ENCODE data around the gene EPHX1. TPM values are rescaled to one million over a fixed set of nuclear protein-coding genes. Genes with fewer than 3 reads are reported as not detected.
A peak's percentile ranks its signal among the peaks of the same experiment; 100 is the strongest.

Gene EPHX1
- polyA plus RNA-seq, 2 of the 4 experiments (the other 2 are of a cell fraction): 150 to 252 TPM

DNA sequence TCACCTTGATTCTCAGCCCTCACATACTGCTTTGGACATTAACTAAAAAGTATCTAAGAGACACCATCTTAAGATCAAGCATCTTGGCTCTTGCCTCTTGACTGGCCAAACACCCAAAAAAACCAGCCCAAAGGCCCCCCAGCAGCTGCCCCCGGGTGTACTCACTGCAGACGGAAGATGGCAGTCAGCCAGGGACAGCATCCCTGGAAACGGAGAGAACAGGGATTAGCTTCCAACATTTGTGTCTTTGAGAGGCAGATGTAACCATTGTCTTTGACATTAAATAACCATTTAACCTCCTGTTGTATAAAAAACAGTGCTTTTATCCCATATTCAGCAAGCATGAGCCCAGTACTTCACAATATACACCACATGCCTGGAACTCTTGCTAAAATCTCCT is 61.0 kb downstream of the EPHX1 start:
- TF ChIP-seq GATA3 (IDR thresholded peaks at IDR 0.05; ENCODE audit: borderline replicate concordance) (no peak), SMC3 (IDR thresholded peaks at IDR 0.05) (no peak), FOSB (CRISPR knock-in tag; IDR thresholded peaks at IDR 0.05) (no peak)
- TF ChIP-seq, protein P1, sequence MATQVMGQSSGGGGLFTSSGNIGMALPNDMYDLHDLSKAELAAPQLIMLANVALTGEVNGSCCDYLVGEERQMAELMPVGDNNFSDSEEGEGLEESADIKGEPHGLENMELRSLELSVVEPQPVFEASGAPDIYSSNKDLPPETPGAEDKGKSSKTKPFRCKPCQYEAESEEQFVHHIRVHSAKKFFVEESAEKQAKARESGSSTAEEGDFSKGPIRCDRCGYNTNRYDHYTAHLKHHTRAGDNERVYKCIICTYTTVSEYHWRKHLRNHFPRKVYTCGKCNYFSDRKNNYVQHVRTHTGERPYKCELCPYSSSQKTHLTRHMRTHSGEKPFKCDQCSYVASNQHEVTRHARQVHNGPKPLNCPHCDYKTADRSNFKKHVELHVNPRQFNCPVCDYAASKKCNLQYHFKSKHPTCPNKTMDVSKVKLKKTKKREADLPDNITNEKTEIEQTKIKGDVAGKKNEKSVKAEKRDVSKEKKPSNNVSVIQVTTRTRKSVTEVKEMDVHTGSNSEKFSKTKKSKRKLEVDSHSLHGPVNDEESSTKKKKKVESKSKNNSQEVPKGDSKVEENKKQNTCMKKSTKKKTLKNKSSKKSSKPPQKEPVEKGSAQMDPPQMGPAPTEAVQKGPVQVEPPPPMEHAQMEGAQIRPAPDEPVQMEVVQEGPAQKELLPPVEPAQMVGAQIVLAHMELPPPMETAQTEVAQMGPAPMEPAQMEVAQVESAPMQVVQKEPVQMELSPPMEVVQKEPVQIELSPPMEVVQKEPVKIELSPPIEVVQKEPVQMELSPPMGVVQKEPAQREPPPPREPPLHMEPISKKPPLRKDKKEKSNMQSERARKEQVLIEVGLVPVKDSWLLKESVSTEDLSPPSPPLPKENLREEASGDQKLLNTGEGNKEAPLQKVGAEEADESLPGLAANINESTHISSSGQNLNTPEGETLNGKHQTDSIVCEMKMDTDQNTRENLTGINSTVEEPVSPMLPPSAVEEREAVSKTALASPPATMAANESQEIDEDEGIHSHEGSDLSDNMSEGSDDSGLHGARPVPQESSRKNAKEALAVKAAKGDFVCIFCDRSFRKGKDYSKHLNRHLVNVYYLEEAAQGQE (IDR thresholded peaks at IDR 0.05): no peak
- peak overlapping the region; percentile 57 for H3K4me2 ChIP-seq
- WGBS (ENCODE audit: missing lambda C conversion rate): 32% methylated on average over 3 of the region's 3 CpGs
- H3K4me3 ChIP-seq: no peak overlapping the region
- peaks cover 29% of the 10 kb centered on the region for H3K4me1 ChIP-seq
- H3K9me3 ChIP-seq: no peaks in the 10 kb centered on the region
- ATAC-seq (0 out of 6 replicates have a peak, but pooled peaks of 1 of the 2 experiments have one; percentile 14), DNase-seq (ENCODE audit: low read depth in 1 of 2, low spot score in 1 of 2) (no peak), FAIRE-seq (no peak)
- ChIA-PET POLR2A (interaction anchor here (0.9 to 1.9 kb wide), 4 partner anchors 12 to 192 kb away, joined by 3 to 14 read pairs (median 4); partner anchors contain the start of genes H3-3A, PYCR2 and TMEM63A), CTCF (interaction anchor here (0.8 to 2.4 kb wide), 12 partner anchors 9 to 400 kb away, joined by 3 to 15 read pairs (median 4); partner anchors contain the start of gene TMEM63A)
- peak overlapping the region in 1 of 2 experiments; percentile 9; a peak in 3 of 6 replicates for H3K27ac ChIP-seq

DNA sequence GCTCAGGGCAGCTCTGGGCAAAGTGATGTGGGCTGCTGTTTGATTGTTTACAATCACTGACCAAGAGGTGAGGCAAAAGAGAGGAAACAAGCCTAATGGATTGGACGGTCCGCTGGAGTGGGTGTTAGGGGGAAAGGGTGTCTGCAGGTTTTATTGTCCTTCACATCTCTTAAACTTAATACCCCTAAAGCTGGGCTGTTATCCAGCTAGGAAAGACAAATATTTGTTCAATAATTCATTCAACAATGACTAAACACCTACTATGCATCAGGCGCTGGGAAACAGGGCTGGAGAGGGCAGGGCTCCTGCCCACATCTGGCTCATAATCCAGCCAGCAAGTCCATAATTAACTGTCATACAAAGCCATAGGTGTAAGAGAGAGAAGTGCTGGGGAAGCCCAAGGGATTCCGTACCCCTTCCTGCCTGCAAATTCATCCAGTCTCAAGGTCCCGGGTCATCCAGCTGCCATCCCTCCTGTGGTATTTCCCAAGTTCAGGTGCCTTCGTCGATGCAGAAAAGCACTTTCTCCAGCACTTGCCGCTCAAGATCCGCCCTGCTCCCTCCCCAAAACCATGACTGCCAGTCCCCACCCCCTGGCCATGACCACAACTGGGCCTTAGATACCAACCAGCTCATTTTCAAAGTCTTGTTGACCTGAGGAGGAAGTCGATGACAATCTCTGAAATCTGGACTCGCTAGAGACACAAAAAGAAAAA is 61.6 kb downstream of the EPHX1 start:
- Histone ChIP-seq H3K4me1 (peaks cover 29% of the 10 kb centered on the region), H3K27ac (peak overlapping the region in 1 of 2 experiments; percentile 30; a peak in 3 of 6 replicates), H3K4me3 (no peak overlapping the region), H3K9me3 (no peaks in the 10 kb centered on the region), H3K4me2 (peak overlapping the region; percentile 57)
- peak; percentile 60 to 66 for DNase-seq (ENCODE audit: low read depth in 1 of 2, low spot score in 1 of 2)
- CTCF ChIA-PET: interaction anchor here (0.6 to 2.4 kb wide), 13 partner anchors 11 to 396 kb away, joined by 3 to 15 read pairs (median 3); partner anchors contain the start of genes SRP9 and TMEM63A
- TF ChIP-seq, protein P2, sequence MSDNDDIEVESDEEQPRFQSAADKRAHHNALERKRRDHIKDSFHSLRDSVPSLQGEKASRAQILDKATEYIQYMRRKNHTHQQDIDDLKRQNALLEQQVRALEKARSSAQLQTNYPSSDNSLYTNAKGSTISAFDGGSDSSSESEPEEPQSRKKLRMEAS (IDR thresholded peaks at IDR 0.05): peak; percentile 50; the same call in 1 of the 2 replicates
- TF ChIP-seq FOSL2 (IDR thresholded peaks at IDR 0.05) (no peak), FOSL2 (CRISPR knock-in tag; IDR thresholded peaks at IDR 0.05) (peak; percentile 46; the same call in 1 of the 2 replicates), CEBPB (IDR thresholded peaks at IDR 0.05) (no peak), JUNB (IDR thresholded peaks at IDR 0.05) (peak; percentile 52; the same call in 1 of the 2 replicates), CBX8 (IDR thresholded peaks at IDR 0.05) (no peak), GATA3 (IDR thresholded peaks at IDR 0.05; ENCODE audit: borderline replicate concordance) (peak; percentile 54; the same call in 1 of the 2 replicates)
- TF ChIP-seq, protein P3, sequence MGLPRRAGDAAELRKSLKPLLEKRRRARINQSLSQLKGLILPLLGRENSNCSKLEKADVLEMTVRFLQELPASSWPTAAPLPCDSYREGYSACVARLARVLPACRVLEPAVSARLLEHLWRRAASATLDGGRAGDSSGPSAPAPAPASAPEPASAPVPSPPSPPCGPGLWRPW (IDR thresholded peaks at IDR 0.05): no peak
- POLR2A ChIA-PET: interaction anchor here (0.9 to 1.9 kb wide), 4 partner anchors 11 to 191 kb away, joined by 3 to 14 read pairs (median 4); partner anchors contain the start of genes H3-3A, PYCR2 and TMEM63A
- FAIRE-seq: peak; percentile 73
- peak; percentile 79 to 86 for ATAC-seq
- 23% methylated on average over 10 of the region's 11 CpGs for WGBS (ENCODE audit: missing lambda C conversion rate)

DNA sequence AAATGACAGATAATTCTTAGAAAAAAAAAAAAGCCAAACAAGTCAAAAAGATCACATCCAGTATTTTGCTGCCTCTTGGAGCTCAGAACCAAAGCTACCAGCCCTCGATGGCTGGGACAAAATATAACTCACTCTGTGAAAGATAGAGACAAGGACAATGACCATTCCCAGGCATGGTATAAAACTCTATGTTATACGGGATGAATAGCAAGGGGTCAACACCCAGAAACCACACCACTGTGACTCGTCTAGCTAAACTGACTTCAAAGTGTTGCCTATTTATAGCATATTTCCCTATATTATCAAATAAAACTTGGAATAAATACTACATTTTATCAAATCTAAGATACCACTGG is 62.1 kb downstream of the EPHX1 start:
- DNase-seq (ENCODE audit: low read depth in 1 of 2, low spot score in 1 of 2): no peak
- Histone ChIP-seq H3K27ac (peak overlapping the region in 1 of 2 experiments; percentile 30; a peak in 1 of 6 replicates), H3K4me3 (no peak overlapping the region), H3K9me3 (no peaks in the 10 kb centered on the region), H3K4me2 (peak overlapping the region; percentile 57), H3K4me1 (peaks cover 29% of the 10 kb centered on the region)
- ChIA-PET CTCF (interaction anchor here (0.6 to 2.4 kb wide), 8 partner anchors 11 to 326 kb away, joined by 3 to 11 read pairs (median 3); partner anchors contain the start of genes SRP9 and TMEM63A), POLR2A (interaction anchor here (0.9 to 1.9 kb wide), 3 partner anchors 10 to 191 kb away, joined by 3 to 14 read pairs (median 4); partner anchors contain the start of genes H3-3A, PYCR2 and TMEM63A)
- no peak for FAIRE-seq
- no peak for TF ChIP-seq ESRRA (IDR thresholded peaks at IDR 0.05; ENCODE audit: borderline replicate concordance, low read length)
- no peak for TF ChIP-seq PHF8 (IDR thresholded peaks at IDR 0.05; ENCODE audit: borderline replicate concordance, low read depth)
- TF ChIP-seq, protein P1 (IDR thresholded peaks at IDR 0.05): no peak
- TF ChIP-seq NR3C1 (IDR thresholded peaks at IDR 0.05): no peak
- no peak for TF ChIP-seq CBX8 (IDR thresholded peaks at IDR 0.05)
- no peak for TF ChIP-seq TFCP2L1 (CRISPR knock-in tag; IDR thresholded peaks at IDR 0.05)
- no peak for TF ChIP-seq HDAC2 (IDR thresholded peaks at IDR 0.05)
- TF ChIP-seq, protein P4, sequence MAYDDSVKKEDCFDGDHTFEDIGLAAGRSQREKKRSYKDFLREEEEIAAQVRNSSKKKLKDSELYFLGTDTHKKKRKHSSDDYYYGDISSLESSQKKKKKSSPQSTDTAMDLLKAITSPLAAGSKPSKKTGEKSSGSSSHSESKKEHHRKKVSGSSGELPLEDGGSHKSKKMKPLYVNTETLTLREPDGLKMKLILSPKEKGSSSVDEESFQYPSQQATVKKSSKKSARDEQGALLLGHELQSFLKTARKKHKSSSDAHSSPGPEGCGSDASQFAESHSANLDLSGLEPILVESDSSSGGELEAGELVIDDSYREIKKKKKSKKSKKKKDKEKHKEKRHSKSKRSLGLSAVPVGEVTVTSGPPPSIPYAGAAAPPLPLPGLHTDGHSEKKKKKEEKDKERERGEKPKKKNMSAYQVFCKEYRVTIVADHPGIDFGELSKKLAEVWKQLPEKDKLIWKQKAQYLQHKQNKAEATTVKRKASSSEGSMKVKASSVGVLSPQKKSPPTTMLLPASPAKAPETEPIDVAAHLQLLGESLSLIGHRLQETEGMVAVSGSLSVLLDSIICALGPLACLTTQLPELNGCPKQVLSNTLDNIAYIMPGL (CRISPR knock-in tag; IDR thresholded peaks at IDR 0.05; ENCODE audit: borderline replicate concordance): no peak
- no peak for TF ChIP-seq RARB (CRISPR knock-in tag; IDR thresholded peaks at IDR 0.05)
- TF ChIP-seq NPAS2 (CRISPR knock-in tag; IDR thresholded peaks at IDR 0.05; ENCODE audit: borderline replicate concordance): no peak
- TF ChIP-seq JUN (IDR thresholded peaks at IDR 0.05): no peak
- WGBS (ENCODE audit: missing lambda C conversion rate): 35% methylated on average over 3 of the region's 3 CpGs
- no peak for ATAC-seq

All from A549 (cell line).